GM12874 (cell line): Measurements from ENCODE around the gene OR5K4.
A peak's percentile ranks its signal among the peaks of the same experiment; 100 is the strongest.

Source experiments
- CTCF ChIP-seq: IDR thresholded peaks from 2 replicates; pipeline ENCODE4 v1.5.1; 2011; ENCODE audit warnings: low read depth, mild to moderate bottlenecking, control low read depth, low read length, moderate library complexity; ENCODE audit not compliant: insufficient read depth

The OR5K4 gene

GRCh38 chr3:98328933-98329332 lies 24.7 kb upstream of the OR5K4 start:
- no peak for TF ChIP-seq CTCF

- peak; percentile 73 for TF ChIP-seq CTCF
These were observed 24.1 kb upstream of the OR5K4 start for GRCh38 chr3:98329392-98330124.

GRCh38 chr3:98331329-98331728 lies 22.3 kb upstream of the OR5K4 start:
- no peak for TF ChIP-seq CTCF

- no peak for TF ChIP-seq CTCF
These were observed 19.6 kb upstream of the OR5K4 start for GRCh38 chr3:98333989-98334606.

GRCh38 chr3:98339031-98339430 lies 14.6 kb upstream of the OR5K4 start:
- TF ChIP-seq CTCF: no peak

- no peak for TF ChIP-seq CTCF
These were observed 11.9 kb upstream of the OR5K4 start for GRCh38 chr3:98341758-98342157.

- TF ChIP-seq CTCF: peak; percentile 79
These were observed 9.8 kb upstream of the OR5K4 start for GRCh38 chr3:98343647-98344507.
